HG03565 (cell line): Measurements from ENCODE around the gene TREML2.
"Not testable (repeated sequence)": the region's sequence is repeated elsewhere in the genome, so short reads cannot be mapped to it uniquely, and the experiment has no call there.

Experiments used
- ATAC-seq: cut with Tn5 transposase; IDR thresholded peaks from one replicate; pipeline ENCODE4 v1.9.1; 2021; ENCODE audit warnings: mild to moderate bottlenecking, moderate library complexity; ENCODE audit not compliant: unreplicated experiment

The TREML2 gene

GRCh38 chr6:41200901-41201763, at the start of gene TREML2:
Gene TREML2, minus strand, starts transcription at chr6:41201149. Its CDS starts 141 bp downstream, at chr6:41201008.
- no peak for ATAC-seq

- no peak for ATAC-seq
These were observed 47.1 kb upstream of the TREML2 start for GRCh38 chr6:41247882-41248705.

DNA sequence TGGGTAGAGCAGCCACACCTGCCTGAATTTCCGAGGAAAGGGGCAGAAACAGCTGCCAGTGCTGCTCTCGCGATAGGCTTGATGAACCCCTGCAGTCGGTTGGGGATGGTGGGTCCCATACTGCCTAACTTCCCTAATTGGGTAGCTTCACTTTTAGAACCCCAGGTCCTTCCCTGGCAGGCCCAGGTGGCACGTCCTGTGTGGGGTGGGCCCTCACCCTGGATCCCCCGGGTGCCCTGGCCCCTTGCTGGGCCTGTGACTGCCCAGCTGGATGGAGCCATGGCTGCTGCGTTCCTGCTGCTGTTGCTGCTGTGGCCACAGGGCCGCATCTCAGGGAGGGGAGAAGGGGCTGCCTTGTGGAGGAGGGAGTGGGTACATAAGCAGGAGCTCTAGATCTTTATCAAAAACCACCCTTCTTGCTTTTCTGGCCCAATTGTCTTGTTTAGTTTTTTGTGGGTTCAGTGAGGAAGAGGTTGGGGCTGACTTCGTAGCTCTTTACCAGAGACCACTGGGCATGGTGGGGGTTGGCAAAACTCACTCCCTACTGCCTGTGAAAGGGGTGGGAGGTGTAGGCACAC, 46.4 kb upstream of the TREML2 start:
- no peak for ATAC-seq

DNA sequence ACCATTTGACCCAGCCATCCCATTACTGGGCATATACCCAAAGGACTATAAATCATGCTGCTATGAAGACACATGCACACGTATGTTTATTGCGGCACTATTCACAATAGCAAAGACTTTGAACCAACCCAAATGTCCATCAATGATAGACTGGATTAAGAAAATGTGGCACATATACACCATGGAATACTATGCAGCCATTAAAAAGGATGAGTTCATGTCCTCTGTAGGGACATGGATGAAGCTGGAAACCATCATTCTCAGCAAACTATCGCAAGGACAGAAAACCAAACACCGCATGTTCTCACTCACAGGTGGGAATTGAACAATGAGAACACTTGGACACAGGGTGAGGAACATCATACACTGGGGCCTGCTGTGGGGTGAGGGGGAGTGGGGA, 45.6 kb upstream of the TREML2 start:
- not testable (repeated sequence) for ATAC-seq

GRCh38 chr6:41239467-41240159, 38.7 kb upstream of the TREML2 start:
- ATAC-seq: no peak

DNA sequence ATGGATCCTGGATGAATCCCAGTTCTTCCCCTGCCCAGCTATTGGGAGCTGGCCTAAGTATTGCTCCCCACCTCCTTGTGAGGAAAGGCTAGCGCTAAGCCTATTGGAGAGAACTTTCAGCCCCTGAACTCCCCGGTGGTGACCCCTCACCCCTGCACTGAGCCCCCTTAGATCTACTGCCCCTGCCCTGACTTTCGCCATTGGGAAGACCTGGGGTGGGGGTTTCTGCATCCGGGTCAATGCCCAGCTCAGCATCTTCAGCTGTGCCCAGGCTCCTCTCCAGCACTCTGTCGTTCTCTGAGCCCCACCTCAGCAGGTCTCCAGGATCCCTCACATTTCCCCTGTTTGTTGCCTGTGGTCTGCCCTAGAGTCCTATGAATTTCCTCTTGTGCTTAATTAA, 36.2 kb upstream of the TREML2 start:
- ATAC-seq: no peak

- no peak for ATAC-seq
These were observed 35.3 kb upstream of the TREML2 start for GRCh38 chr6:41236276-41236675.

DNA sequence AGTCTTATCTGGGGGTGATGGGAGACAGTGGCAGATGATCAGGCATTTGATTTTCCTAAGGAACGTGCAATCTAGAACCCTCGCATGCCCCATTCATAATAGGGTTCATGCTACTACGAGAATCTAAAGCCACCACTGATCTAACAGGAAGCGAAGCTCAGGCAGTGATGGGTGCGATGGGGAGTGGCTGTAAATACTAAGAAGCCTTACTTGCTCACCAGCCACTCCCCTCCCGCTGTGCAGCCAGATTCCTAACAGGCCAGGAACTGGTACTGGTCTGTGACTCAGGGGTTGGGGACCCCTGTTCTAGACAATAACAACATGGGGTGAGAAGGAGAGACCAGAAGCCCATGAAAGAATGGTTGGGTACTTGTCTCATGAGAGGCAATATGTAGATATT, 31.7 kb upstream of the TREML2 start:
- ATAC-seq: no peak

GRCh38 chr6:41231246-41231645, 30.3 kb upstream of the TREML2 start:
- no peak for ATAC-seq

GRCh38 chr6:41229721-41230120, 28.8 kb upstream of the TREML2 start:
- no peak for ATAC-seq

DNA sequence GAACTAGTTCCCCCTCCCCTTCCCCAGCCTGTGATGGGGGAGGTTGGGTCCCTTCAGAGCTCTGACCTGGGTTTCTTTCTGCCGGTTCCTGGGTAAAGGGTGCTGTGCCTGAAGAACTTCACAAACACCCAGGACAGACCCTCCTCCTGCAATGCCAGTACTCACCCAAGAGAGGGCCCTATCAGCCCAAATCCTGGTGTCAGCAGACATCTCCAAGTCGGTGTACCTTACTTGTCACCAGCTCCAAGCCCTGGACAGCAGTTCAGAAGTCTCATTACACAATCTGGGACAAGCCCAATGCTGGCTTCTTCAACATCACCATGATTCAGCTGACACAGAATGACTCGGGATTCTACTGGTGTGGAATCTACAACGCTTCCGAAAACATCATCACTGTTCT, 27.7 kb upstream of the TREML2 start:
- no peak for ATAC-seq

- no peak for ATAC-seq
These were observed 27.1 kb upstream of the TREML2 start, which contains the start of gene TREML4 for GRCh38 chr6:41228096-41228495. Gene TREML4, plus strand, starts transcription at chr6:41228349. Its CDS starts 79 bp downstream, at chr6:41228428.

GRCh38 chr6:41226752-41227151, 25.8 kb upstream of the TREML2 start:
- no peak for ATAC-seq

GRCh38 chr6:41224800-41225199, 23.9 kb upstream of the TREML2 start:
- no peak for ATAC-seq

- ATAC-seq: no peak
These were observed 21.6 kb upstream of the TREML2 start for GRCh38 chr6:41222513-41222912.

DNA sequence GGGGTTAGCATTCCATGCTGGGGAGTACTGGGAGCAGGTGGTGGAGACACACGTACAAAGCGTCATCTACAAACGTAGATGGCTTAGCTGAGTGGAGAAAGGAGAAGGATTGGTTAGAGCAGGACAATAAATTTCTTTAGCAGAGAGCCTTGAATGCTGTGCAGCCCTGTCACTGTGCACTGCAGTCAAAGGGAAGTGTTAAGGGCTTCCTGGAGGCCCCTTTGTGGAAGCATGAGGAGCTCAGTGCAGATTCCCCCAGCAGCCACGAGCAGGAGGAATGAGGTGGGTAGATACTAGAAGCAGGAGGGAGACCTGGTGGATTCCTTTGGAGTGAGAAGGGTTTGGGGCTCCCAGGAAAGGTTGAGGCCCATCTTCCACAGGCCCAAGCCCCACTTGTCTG, 21.1 kb upstream of the TREML2 start:
- no peak for ATAC-seq

- no peak for ATAC-seq
These were observed 15.7 kb upstream of the TREML2 start for GRCh38 chr6:41216616-41217015.

DNA sequence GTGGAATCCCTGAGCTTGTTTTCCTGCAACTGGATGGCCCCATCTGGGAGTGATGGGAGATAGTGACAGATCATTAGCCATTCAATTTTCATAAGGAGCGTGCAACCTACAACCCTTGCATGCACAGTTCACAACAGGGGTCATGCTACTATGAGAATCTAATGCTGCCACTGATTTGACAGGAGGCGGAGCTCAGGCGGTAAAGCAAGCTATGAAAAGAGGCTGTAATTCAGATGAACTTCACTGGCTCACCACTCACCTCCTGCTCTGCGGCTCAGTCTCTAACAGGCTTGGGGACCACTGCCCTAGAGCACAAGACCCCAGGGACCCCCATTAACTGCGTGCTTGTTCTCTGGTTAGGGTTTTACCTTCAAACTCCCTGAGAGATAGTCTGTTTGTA, 14.8 kb upstream of the TREML2 start:
- no peak for ATAC-seq

DNA sequence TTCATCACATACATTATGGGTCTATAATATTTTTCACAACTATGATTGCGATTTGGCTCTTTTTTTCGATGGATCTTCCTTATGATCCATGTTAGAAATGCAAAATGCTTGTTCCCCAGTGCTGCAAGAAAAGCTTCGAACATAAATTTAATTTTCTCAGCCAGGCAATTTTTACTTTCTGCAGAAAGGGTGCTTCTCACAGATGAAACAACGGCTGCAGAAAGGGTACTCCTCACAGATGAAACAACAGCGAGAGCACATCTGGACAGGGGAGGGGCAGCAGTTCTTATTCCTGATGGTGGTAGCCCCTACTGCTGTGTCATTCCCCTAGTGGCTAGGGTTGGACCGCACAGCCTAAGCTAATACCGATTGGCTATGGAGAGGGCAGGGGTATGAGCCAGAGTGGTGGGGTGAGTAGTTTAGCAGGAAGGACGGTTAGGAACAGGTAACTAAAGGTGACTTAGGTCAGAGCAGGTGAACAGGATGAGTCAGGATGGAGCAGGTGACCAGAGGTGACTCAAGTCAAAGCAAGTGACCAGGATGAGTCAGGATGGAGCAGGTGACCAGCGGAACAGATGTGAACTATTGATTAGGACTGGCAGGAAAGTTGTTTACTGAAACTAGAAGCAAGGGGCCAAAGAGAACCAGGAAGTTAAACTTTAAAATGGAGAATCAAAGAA, 13.8 kb upstream of the TREML2 start:
- no peak for ATAC-seq

DNA sequence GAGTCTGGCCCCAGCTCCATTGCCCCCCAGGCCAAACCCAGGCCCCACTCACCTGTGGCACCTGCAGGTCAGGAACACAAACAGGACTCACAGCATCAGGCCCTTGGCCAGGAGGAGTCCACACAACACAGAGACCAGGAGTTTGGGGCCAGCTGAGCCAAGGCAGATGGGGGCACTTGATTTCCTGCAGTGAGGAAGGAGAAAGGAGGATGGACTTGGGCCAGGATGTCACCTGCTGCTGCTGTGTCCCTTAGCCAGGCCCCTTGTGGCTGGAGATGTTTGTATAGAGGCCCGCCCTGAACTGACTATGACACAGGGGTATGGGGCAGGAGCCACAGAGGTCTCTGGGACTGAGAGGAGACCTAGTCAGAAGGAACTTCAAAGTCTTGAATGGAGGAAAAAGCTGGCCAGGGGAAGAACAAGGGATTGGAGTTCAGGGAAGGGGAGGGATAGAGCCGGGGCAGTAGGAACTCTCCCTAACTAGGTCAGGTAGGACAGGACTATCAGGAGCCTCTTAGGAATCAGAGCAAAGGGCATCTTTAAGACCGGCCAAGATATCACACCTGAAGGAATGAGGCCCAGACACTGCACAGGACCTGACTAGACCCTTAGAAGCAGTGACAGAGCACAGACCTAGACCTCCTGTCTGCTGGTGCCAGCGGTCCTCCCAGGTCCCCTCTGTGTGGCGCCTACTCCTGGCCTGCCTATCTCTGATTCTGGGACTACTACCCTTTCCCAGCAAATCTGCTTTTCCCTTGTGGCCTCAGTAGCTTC, 8.8 kb upstream of the TREML2 start:
- ATAC-seq: no peak
